Measurements from ENCODE around the gene POLR2E. TPM values are rescaled to one million over a fixed set of nuclear protein-coding genes. Genes with fewer than 3 reads are reported as not detected.

POLR2E gene
- total RNA-seq, 1 experiment from 2014 or later: 279 TPM

DNA sequence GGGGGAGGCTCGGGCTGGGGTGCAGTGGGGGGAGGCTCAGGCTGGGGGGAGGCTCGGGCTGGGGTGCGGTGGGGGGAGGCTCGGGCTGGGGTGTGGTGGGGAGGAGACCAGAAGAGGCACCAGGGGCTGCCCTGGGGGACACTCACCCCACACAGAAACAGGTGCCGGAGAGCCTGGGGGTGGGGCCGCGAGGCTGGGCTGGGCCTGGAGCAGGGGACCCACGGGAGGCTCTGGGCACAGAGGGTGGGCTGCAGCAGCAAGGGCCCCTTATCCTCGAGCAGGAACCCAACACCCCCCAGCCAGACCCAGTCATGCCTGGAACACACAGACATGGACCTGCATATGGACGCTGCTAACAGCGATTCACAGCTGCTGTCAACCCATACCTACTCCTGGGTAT is 42.9 kb upstream of the POLR2E start:
- CTCF ChIA-PET: no interaction called here
- no peaks in the 10 kb centered on the region for H3K9me3 ChIP-seq (ENCODE audit: control insufficient read depth, insufficient read depth, low read depth, low read length)
- H3K27ac ChIP-seq (ENCODE audit: low read length): no peak overlapping the region
- no peaks in the 10 kb centered on the region for H3K27me3 ChIP-seq (ENCODE audit: control insufficient read depth, insufficient read depth, low read length)
- H3K36me3 ChIP-seq (ENCODE audit: control insufficient read depth, insufficient read depth, low read length): no peaks in the 10 kb centered on the region; the same call in 1 of the 2 replicates
- TF ChIP-seq SIN3A (IDR thresholded peaks at IDR 0.05; ENCODE audit: borderline replicate concordance, insufficient read depth, low read depth, low read length): no peak
- POLR2A ChIA-PET: no interaction called here
- no TSS peak for BruUV-seq (replicated peaks)
- in situ Hi-C loops (cut with HindIII; ENCODE audit: low pct_unique_long_range_greater_than_20kb, low sequenced_read_pairs): no loop called here
- DNase-seq (ENCODE audit: low read depth, low spot score) (no peak), ATAC-seq (no peak)
- peaks cover 14% of the 10 kb centered on the region for H3K4me1 ChIP-seq (ENCODE audit: control insufficient read depth, insufficient read depth, low read length)
- intact Hi-C loops (cut with micrococcal nuclease; ENCODE audit: unreplicated experiment): no loop called here
- H3K4me3 ChIP-seq (ENCODE audit: low read depth in 2 of 2, low read length in 2 of 2): no peak overlapping the region

DNA sequence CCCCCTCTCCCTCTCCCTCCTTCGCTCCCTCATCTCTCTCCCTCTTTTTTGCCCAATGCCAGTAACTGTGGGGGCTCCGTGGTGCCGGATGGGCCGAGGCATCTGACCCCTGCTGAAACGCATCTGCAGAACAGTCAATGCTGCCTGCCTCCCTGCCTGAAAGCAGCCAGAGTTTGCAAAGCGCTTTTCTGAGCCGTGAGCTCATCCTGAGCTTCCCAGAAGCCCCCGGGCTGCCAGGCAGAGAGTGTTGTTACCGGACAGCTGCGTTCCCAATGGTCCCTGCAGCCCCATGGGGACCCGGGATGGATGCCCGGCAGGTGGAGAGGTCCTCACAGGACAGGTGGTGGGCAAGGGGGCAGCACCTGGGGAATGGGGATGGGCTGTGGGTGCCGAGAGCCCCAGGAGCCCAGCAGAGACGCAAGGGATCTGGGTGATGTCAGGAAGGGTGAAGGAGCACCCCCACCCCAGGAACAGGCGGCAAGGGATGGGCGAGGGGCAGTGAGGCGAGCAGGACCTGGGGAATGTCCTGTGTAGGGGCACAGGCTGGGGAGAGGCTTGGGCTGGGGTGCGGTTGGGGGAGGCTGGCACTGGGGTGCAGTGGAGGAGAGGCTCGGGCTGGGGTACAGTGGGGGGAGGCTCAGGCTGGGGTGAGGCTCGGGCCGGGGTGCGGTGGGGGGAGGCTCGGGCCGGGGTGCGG is 41.6 kb upstream of the POLR2E start:
- TF ChIP-seq POLR2AphosphoS5 (IDR thresholded peaks at IDR 0.05; ENCODE audit: low read depth, low read length): no peak
- TF ChIP-seq, protein P1, sequence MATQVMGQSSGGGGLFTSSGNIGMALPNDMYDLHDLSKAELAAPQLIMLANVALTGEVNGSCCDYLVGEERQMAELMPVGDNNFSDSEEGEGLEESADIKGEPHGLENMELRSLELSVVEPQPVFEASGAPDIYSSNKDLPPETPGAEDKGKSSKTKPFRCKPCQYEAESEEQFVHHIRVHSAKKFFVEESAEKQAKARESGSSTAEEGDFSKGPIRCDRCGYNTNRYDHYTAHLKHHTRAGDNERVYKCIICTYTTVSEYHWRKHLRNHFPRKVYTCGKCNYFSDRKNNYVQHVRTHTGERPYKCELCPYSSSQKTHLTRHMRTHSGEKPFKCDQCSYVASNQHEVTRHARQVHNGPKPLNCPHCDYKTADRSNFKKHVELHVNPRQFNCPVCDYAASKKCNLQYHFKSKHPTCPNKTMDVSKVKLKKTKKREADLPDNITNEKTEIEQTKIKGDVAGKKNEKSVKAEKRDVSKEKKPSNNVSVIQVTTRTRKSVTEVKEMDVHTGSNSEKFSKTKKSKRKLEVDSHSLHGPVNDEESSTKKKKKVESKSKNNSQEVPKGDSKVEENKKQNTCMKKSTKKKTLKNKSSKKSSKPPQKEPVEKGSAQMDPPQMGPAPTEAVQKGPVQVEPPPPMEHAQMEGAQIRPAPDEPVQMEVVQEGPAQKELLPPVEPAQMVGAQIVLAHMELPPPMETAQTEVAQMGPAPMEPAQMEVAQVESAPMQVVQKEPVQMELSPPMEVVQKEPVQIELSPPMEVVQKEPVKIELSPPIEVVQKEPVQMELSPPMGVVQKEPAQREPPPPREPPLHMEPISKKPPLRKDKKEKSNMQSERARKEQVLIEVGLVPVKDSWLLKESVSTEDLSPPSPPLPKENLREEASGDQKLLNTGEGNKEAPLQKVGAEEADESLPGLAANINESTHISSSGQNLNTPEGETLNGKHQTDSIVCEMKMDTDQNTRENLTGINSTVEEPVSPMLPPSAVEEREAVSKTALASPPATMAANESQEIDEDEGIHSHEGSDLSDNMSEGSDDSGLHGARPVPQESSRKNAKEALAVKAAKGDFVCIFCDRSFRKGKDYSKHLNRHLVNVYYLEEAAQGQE (IDR thresholded peaks at IDR 0.05; ENCODE audit: insufficient read depth in 1 of 2, low read depth in 2 of 2, low read length in 1 of 2): no peak
- no peak for TF ChIP-seq TCF7L2 (IDR thresholded peaks at IDR 0.05; ENCODE audit: low read depth, low read length)
- TF ChIP-seq SIN3A (IDR thresholded peaks at IDR 0.05; ENCODE audit: borderline replicate concordance, insufficient read depth, low read depth, low read length): no peak
- TF ChIP-seq, protein P2, sequence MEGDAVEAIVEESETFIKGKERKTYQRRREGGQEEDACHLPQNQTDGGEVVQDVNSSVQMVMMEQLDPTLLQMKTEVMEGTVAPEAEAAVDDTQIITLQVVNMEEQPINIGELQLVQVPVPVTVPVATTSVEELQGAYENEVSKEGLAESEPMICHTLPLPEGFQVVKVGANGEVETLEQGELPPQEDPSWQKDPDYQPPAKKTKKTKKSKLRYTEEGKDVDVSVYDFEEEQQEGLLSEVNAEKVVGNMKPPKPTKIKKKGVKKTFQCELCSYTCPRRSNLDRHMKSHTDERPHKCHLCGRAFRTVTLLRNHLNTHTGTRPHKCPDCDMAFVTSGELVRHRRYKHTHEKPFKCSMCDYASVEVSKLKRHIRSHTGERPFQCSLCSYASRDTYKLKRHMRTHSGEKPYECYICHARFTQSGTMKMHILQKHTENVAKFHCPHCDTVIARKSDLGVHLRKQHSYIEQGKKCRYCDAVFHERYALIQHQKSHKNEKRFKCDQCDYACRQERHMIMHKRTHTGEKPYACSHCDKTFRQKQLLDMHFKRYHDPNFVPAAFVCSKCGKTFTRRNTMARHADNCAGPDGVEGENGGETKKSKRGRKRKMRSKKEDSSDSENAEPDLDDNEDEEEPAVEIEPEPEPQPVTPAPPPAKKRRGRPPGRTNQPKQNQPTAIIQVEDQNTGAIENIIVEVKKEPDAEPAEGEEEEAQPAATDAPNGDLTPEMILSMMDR (IDR thresholded peaks at IDR 0.05): no peak
- H3K27me3 ChIP-seq (ENCODE audit: control insufficient read depth, insufficient read depth, low read length): no peaks in the 10 kb centered on the region
- H3K4me3 ChIP-seq (ENCODE audit: low read depth in 2 of 2, low read length in 2 of 2): no peak overlapping the region
- in situ Hi-C loops (cut with HindIII; ENCODE audit: low pct_unique_long_range_greater_than_20kb, low sequenced_read_pairs): no loop called here
- H3K36me3 ChIP-seq (ENCODE audit: control insufficient read depth, insufficient read depth, low read length): no peaks in the 10 kb centered on the region; the same call in 1 of the 2 replicates
- no TSS peak for BruUV-seq (replicated peaks)
- no peak for ATAC-seq
- intact Hi-C loops (cut with micrococcal nuclease; ENCODE audit: unreplicated experiment): no loop called here
- CTCF ChIA-PET: no interaction called here
- peaks cover 28% of the 10 kb centered on the region for H3K4me1 ChIP-seq (ENCODE audit: control insufficient read depth, insufficient read depth, low read length)
- no peak for DNase-seq (ENCODE audit: low read depth, low spot score)
- H3K27ac ChIP-seq (ENCODE audit: low read length): peak overlapping the region; percentile 51; the same call in 1 of the 2 replicates
- H3K9me3 ChIP-seq (ENCODE audit: control insufficient read depth, insufficient read depth, low read depth, low read length): no peaks in the 10 kb centered on the region
- POLR2A ChIA-PET: no interaction called here

DNA sequence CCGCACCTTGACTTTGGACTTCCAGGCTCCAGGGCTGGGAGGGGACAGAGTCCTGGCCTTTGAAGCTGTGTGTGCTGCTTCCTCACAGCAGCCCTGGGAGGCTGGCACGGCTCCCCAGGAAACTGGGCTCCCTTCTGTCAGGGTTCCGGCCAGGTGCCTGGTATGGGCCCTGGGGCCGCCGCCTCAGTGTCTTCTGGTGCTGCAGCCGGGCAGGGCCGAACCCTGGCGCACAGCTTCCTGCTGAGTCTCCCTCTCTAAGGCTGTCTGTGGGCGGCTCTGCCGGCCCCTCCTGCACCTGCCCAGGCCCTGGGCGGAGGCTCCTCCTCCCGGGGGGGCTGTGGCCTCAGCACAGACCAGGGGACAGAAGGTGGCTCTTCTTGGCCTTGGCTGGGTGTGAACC is 41.0 kb upstream of the POLR2E start:
- DNase-seq (ENCODE audit: low read depth, low spot score) (no peak), ATAC-seq (no peak)

More for the DNA sequence above, 41.0 kb upstream of the POLR2E start:
- Histone ChIP-seq H3K9me3 (ENCODE audit: control insufficient read depth, insufficient read depth, low read depth, low read length) (no peaks in the 10 kb centered on the region), H3K36me3 (ENCODE audit: control insufficient read depth, insufficient read depth, low read length) (no peaks in the 10 kb centered on the region; the same call in 1 of the 2 replicates), H3K27me3 (ENCODE audit: control insufficient read depth, insufficient read depth, low read length) (no peaks in the 10 kb centered on the region), H3K27ac (ENCODE audit: low read length) (peak overlapping the region; percentile 51; the same call in 1 of the 2 replicates), H3K4me1 (ENCODE audit: control insufficient read depth, insufficient read depth, low read length) (peaks cover 33% of the 10 kb centered on the region), H3K4me3 (ENCODE audit: low read depth in 2 of 2, low read length in 2 of 2) (no peak overlapping the region)
- TSS peak; percentile 60 for BruUV-seq (replicated peaks)
- TF ChIP-seq, protein P1 (IDR thresholded peaks at IDR 0.05; ENCODE audit: insufficient read depth in 1 of 2, low read depth in 2 of 2, low read length in 1 of 2): no peak
- no peak for TF ChIP-seq SIN3A (IDR thresholded peaks at IDR 0.05; ENCODE audit: borderline replicate concordance, insufficient read depth, low read depth, low read length)
- no peak for TF ChIP-seq POLR2AphosphoS5 (IDR thresholded peaks at IDR 0.05; ENCODE audit: low read depth, low read length)
- TF ChIP-seq TCF7L2 (IDR thresholded peaks at IDR 0.05; ENCODE audit: low read depth, low read length): no peak
- TF ChIP-seq, protein P2 (IDR thresholded peaks at IDR 0.05): no peak
- in situ Hi-C loops (cut with HindIII; ENCODE audit: low pct_unique_long_range_greater_than_20kb, low sequenced_read_pairs) (no loop called here), intact Hi-C loops (cut with micrococcal nuclease; ENCODE audit: unreplicated experiment) (no loop called here)
- ChIA-PET POLR2A (interaction anchor here (0.6 kb wide), 1 partner anchor 10 kb away, joined by 4 read pairs; no protein-coding TSS in a partner anchor), CTCF (no interaction called here)

Data from Panc1 (cell line).